GM21723 (cell line): ENCODE measurements around the gene ZNF500.

Experiments used
- ATAC-seq: cut with Tn5 transposase; IDR thresholded peaks from one replicate; pipeline ENCODE4 v1.9.1; 2021; ENCODE audit warnings: mild to moderate bottlenecking, moderate library complexity; ENCODE audit not compliant: unreplicated experiment

The ZNF500 gene

DNA sequence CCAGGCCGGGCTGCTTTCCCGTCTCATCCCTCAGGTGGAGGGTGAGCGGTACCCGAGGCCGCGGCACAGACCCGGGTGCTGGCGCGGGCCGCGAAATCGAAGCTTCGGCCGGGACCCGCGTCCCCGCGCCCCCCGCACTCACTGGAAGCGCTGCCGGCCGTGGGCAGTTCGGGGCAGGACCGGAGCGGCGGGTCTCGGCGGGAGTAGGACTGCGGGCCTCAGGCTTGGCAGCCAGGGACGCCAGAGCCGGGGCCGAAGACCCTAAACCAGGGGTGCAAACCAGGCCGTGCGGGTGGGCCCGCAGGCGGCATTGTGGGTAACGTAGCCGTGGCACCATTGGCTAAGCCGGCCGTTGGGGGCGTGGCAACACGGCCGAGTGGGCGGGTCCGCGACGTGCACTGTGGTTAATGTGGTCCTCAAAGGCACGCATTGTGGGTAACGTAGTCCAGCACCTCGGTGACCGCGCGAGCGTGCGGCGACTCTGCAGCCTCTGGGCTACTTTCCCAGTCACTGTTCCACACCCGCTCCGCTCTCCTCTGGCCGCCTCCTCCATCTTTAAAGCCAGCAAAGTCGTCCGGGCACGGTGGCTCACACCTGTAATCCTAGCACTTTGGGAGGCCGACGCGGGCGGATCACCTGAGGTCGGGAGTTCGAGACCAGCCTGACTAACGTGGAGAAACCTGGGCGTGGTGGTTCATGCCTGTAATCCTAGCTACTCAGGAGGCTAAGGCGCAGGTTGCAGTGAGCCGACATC lies at the start of gene ZNF500:
TSS of gene ZNF500 (minus strand) at position 288 of the 754 bp plus-strand sequence. CDS start 1,184 bp downstream, outside the sequence.
- peak; percentile 77 for ATAC-seq

DNA sequence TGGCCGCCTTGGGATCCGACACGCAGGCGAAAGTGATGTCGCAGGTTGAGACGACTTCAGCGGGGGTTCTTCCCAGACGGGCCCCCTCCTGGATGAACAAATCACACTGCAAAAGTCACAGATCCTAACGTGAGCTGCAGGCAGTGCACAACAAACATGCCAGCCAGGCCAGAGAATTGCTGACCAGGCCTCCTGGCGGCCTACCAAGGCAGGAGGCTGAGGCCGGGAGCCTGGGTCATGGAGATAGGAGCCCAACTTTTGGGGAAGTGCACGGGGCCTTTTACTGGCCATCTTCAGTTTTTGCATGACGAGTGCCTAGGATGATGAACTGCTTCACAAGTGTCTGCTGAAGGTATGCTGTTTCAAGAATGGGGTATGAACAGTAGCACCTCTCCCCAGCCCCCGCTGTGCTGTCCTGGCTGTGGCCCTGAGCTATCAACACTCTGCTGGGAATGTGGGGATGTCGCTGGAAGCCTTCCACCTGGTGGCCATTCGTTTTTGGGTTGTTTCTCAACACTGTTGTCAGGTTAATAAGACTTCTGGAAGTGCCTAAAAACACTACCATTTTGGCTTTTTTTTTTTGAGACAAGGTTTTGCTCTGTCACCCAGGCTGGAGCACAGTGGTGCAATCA lies 47.7 kb upstream of the ZNF500 start:
- ATAC-seq, result no peak

DNA sequence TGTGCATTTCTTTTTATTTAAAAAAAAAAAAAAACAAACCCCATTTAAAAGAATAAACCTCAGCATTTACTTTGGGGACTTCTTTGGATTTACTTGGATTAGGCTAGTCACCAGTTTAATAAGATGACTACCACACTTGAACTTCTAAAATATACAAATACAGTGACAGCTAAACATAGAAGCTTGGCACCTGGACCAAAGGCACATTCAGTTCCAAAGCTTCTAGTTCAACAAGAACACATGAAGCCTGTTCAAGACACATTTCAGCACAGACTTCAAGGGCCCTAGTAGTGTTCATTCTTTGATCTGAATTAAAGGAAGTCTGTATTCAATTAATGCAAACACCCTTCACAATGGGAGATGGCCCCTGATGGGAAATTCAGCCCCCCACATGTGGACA lies 47.1 kb upstream of the ZNF500 start:
- no peak for ATAC-seq

DNA sequence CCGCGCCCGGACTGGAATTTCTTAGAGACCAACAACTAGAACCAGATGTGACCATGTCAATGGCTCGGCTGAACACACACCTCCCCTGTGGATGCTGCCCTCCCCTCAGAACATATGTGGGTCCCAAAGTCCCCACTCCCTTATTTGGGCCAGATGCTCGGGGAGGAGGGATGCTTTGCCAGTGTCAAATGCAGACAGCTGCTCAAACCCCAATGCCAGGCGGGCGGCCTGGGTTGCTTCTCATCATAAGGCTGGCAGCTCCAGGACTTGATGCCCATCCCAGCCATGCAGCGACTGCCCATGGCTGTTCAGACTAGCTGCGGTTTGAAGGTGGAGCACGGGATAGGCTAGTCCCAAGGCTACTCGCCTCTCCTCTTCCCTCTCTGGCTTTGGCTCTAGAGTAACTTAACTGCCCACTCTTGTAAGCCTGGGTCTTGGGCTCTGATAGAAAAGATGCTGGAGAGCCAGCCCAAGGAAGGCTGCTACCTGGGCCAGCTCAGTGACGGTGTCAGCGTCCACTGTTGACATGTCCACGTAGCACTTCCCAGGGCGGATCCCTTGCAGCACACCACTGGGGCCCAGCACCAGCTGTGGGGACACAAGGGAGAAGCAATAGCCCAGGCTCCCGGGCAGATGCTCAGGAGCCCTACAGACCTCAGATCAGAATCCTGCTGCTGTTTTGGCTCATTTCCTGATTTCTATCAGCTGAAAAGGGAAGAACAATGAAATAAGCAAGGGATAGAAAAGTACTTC lies 46.5 kb upstream of the ZNF500 start:
- ATAC-seq, result no peak

DNA sequence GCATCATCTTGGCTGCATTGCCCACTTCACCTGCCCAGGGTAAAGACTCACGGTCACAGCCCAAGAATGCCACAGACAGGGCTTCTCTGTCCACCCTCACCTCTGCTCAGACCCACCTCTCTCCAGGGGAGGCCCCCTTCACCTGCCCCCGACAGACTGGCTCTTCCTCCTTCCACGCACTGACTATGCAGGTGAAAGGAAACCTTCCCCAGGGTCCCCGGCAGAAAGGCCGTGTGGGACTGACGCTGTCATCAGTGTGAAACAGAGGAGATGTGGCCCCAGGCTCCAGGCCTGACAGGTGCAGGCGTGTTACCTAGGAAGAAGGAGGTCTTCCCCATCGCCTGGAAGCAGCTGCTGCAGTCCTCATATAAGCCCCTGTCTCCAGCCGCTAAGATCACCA lies 44.8 kb upstream of the ZNF500 start:
- ATAC-seq, result no peak

DNA sequence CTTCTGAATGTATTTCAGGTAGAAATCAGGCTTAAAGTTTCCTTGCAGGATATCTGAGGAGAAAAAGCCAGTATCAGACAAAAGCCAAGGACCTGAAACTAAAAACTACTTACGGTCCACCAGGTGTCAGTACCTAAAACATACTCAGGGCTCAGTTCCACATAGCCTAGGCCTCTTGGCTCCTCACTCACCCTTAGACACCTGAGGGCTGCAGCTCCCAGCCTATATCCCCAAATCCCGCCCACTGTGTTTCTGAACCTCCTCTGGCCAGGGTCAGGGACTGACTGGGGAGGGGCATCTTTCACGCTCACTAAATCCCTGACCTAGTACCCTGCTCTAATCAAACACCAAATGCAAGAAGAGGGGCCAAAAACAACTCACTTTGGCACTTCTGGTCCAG lies 44.3 kb upstream of the ZNF500 start:
- ATAC-seq, result no peak

DNA sequence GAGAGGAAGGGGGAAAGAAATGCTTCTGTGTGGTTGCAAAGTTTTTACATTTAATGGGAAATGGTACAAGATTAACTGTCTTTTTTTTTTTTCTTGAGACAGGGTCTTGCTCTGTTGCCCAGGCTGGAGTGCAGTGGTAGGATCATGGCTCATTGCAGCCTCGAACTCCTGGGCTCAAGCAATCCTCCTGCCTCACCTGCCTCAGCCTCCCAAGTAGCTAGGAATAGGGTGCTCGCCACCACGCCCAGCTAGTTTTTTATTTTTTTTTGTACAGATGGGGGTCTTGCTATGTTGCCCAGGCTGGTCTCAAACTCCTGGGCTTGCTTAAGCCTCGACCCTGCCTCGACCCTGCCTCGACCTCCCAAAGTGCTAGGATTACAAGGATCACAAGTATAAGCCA lies 39.3 kb upstream of the ZNF500 start:
- ATAC-seq, result no peak

DNA sequence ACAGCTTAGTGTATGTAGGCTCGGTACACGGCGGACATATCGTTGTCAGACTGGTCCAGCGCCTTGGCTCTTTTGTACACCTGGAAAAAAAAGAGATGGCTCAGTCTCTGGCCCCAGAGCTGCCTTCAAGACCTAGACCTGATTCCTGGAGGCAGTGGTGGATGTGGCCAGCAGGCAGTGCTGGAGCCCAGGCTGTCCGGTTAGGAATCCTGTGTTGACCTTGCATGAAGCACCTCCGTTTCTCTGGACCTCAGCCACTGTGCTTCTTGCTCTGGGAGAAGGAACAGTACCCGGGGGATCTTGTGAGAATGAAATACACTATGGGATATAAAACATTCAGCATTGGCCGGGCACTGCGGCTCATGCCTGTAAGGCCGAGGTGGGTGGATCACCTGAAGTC lies 38.3 kb upstream of the ZNF500 start:
- ATAC-seq, result no peak

DNA sequence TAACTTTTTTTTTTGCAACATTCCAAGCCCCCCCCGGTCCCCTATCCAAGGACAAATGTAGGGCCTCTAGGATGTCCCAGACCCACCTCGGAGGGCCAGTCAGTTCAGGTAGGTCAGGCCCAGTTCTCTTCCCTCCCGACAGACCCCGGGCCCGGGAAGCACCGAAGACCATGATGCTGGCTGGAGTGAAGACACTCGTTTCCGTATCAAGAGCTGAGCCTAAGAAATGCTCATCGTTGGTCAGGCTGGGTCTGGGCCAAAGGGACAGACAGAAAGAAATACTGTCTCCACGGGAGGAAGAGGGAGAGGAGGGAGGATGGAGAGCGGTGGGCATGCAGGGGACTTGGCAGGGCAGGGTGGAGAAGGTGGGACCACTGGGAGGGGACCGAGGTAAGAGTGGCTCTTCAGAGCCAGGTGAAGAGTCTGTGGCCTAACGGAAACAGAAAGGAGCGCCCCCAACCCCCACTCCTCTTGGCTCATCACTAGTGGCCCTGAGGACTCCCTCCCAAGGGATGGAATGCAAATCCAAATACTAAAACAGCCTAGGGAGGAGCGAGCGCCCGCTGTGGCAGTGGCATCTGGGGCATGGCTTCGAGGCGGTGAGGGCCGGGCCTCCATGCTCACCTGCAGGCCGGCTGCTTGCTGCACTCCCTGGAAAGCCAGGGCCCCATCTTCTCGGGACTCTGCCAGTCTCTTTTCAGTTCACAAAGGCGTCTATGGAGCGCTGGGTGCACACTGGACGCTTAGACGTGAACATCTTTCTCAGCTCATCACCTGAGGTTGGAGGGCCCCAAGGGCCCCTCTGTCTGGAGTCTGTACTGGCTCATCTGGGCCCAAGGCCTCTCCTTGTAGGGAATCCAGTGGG lies 37.2 kb upstream of the ZNF500 start:
- ATAC-seq, result no peak

DNA sequence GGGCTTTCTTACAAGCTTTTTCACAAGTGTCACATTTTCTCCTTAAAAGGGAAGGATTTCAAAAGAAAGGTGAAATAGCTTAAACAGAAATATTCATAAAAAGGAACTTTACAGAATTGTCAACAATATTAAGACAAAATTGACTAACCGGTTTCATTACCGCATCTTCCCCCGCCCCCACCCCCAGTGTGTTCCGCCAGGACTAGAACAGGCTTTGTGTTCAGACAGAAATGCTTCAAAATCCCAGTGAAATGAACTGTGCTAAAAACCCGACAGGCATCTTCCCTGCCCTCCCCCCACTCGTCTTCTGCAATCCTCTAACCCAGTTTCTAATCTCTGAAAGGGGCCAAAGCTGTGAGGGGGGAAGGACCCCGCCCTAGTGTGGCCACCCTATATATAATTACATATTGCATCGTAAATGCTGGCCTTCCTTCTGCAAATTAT lies 36.5 kb upstream of the ZNF500 start:
- no peak for ATAC-seq

DNA sequence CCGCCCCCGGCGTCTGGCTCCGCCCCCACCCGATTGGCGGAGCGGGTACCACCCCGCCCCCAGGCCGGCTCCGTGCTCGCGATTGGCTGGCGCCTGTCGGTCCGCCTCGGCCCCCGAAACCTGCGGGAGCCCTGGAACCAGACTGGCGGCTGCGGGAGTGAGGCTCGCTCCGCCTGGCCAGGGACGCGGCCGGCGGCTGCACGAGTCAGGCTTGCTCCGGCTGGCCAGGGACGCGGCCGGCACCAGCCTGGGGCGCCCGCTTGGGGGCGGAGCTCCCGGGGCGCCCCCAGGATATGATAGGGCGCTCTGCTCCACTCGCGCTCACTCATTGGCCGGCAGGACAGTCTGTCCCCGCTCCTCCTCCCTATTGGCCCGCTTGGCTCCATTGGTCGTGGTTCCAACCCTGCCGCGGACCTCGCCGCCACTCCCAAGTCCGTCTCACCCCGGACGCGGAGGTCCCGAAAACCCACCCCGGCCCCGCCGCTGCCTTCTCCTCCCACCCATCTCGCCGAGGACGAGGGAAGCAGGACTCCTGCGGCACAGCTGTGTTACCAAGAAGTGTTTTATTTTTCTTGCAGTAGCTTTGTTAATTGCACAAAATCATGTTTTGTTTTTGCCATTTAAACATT lies 35.8 kb upstream of the ZNF500 start:
- peak; percentile 91 for ATAC-seq

DNA sequence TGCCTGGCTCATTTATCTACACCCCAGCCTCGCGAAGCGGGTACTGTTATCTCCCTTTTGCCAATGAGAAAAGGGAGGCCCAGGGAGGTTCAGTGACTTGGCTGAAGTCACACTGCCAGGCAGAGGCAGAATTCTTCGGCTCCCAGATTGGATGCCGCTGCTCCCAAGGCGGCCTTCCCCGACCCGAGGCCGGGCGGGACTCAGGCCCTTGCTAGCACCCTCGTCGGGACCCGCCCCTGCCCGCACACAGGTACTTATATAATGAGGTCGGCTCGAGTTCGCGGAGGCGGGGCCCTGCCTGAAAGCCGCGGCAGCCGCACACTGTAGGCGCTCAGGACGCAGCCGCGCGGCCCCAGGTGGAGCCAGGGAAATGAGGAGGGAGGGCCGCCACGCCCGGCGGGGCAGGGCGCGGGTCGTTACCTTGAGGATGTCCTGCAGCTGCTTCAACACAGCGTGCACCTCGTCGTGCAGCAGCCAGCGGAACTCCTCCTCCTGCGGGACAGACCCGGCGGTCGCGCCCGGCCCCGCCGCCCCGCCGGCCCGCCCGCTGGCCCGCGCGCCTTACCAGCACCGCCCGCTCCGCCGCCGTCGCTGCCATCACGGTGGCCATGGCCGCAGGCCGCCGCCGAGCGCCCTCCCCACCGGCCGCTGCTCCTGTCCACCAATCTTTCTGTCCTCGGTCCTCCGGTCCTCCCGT lies 35.1 kb upstream of the ZNF500 start, which contains the start of gene ROGDI:
TSS of gene ROGDI (minus strand) at position 672 of the 697 bp plus-strand sequence. CDS start at position 610, 62 bp downstream.
- ATAC-seq, result peak; percentile 60

DNA sequence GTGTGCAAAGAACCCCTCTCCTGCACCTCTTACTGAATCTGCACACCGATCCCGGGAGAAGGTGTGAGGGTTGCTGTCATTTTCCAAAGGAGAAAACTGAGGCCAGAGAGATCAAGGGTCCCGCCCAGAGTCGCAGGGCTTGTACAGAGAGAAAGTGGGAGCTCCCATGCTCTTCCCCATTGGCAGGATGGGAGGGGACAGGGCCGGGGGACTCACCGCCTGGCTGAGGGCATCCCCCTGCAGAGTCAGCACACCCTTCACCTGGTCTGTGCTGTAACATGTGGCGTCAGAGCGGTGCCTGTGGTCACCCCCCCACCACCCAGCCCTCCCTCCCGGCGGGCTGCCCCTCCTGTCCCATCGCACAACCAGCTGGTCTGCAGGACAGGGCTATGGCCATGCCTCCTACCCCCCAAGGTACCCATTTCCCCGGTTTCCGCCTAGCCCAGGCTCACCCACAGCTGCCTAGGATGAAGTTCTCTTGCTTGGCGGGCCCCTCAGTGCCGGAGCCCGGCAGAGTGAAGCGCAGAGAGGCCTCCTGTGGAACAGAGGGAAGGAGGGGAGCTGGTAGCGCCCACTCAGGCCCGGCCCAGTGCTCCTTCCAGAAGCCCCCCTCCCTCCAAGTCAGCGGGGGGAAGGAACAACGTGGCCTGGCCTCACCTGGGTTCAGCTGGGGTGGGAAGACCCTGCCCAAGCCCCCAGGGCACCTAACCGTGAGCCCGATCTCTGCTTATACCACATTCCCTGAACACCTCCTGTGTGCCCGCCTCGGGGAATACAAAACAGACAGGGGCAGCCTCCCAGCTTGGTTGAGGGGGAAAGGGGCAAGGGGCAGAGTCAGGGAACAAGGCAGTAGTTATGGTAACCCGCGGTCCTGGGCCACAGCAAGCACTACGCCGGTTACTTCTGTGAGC lies 34.3 kb upstream of the ZNF500 start:
- no peak for ATAC-seq

DNA sequence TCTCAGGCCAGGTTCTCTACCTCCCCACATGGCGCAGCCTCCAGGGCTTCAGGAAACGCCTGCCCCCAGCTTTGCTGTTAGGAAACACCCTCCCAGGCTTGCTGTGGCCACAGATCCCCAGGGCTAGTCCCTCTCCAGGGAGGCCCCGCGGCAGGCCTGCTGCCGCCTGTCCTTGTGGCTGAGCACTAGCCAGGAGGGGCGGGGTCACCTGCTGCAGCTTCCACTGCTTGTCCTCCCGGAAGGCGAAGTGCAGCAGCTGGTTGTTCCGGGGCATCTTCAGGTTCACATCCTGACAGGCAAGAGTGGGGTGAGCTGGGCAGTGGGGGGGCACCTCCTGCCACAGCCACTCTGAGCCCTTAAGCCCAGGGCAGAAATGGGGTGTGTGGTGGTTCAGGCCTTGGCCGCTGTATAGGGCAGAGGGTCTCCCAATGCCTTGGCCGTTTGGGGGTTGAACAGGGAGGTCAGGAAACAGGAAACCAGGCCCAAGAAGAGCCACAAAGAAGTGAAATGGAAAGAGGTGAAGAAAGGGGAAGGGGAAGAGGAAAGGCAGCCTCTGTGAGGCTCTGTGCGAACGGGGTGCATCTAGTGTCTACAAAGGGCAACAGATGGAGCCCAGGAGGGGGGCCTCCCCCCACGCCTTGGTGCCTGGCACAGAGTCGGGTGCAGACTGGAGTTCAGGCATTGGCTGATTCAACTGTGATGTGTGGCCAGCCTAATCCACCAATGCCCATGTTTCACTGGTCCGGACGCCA lies 33.5 kb upstream of the ZNF500 start:
- no peak for ATAC-seq

DNA sequence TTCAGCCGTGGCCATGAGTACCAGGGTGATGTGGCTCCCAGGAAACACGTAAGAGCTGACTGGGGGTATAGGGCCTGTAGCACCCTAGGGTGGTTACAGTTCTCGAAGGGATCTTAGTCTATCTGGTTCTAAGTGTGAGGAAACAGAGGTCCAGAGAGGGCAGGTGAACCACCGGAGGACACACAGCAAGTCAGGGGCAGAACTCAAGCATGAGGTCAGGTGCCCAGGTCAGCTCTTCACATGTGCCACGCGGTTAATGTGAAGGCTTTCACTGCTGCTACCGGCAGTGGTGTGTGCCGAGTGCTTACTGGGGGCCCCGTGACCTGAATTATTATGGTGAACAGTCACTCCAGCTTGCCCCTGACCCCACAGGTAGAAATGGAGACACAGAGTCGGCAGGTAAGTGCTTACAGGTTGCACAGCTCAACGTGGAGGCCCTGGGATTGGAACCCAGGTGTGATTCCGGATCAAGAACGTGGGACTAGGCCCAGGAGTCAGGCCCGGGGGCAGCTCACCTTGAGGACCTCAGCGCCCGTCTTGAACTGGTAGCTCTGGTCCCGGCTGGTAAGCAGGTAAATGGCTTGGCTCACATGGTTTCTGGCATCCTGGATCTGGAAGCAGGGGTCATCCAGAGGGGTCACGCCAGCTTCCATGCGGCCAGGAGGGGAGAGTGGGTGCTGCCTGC lies 32.4 kb upstream of the ZNF500 start:
- ATAC-seq, result no peak

DNA sequence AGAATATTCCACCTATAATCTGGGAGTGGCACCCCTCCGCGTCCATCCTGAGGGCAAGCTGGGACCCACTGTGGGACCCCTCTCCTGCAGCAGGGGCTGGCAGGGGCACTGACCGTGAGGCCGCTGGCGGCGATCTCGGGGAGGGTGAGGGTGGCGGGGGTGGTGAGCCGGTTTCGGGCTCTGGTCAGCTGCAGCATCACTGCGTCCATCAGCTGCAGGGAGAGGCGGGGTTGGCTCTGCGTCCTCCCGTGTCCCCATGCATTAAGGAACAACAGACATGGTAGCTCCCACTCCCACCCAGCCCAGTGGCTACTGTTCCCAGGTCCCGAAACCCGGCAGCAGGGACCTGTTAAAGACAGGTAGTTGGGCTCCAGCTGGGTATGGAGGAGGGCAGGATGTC lies 31.5 kb upstream of the ZNF500 start:
- no peak for ATAC-seq

DNA sequence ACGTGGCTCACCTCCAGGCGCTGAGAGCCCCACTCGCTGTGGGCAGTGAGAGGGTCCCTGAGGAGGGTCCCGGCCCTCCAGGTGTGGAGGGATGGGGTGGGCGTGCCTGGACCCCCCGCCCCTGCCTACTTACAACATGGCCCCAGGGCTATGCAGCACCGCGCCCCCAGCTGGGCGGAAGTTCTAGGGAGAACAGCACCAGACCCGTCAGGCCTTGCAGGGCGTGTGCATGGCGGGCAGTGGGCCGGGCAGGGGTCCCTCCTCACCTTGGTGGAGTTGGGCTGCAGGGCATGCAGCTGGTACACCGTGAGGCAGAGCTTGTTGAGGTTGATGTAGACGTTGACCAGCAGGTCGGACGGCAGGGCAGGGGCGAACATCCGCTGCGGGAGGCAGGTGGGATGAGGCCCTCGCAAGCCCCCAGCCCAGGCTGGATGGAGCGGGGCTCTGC lies 30.9 kb upstream of the ZNF500 start:
- ATAC-seq, result no peak
